GM19324 (cell line): ENCODE measurements around the gene ABITRAM.
"Not testable (repeated sequence)": the region's sequence is repeated elsewhere in the genome, so short reads cannot be mapped to it uniquely, and the experiment has no call there.

ENCODE experiments used
- ATAC-seq: cut with Tn5 transposase; IDR thresholded peaks from one replicate; pipeline ENCODE4 v1.9.1; 2021; ENCODE audit warnings: mild to moderate bottlenecking, moderate library complexity; ENCODE audit not compliant: unreplicated experiment, low FRiP score

The ABITRAM gene

GRCh38 chr9:108924466-108924865 lies 9.7 kb upstream of the ABITRAM start:
- ATAC-seq = no peak

- ATAC-seq = no peak
These were observed 5.8 kb upstream of the ABITRAM start for GRCh38 chr9:108928386-108928785.

GRCh38 chr9:108933231-108933717 lies 926 bp upstream of the ABITRAM start:
- ATAC-seq = no peak

- ATAC-seq = peak; percentile 88
These were observed 380 bp upstream of the ABITRAM start, which contains the start of gene ELP1 for GRCh38 chr9:108933718-108934322. TSS of gene ELP1 (minus strand) at chr9:108934124. CDS start at chr9:108931146, 2,978 bp downstream.

GRCh38 chr9:108937561-108938305 lies 3.5 kb downstream of the ABITRAM start:
- no peak for ATAC-seq

- ATAC-seq = no peak
These were observed 5.8 kb downstream of the ABITRAM start for GRCh38 chr9:108939975-108940374.

GRCh38 chr9:108950168-108950567 lies 16.0 kb downstream of the ABITRAM start:
- no peak for ATAC-seq

GRCh38 chr9:108951578-108951977 lies 17.4 kb downstream of the ABITRAM start:
- no peak for ATAC-seq

GRCh38 chr9:108953983-108954574 lies 19.9 kb downstream of the ABITRAM start:
- no peak for ATAC-seq

GRCh38 chr9:108956022-108956630 lies 21.9 kb downstream of the ABITRAM start:
- no peak for ATAC-seq

- no peak for ATAC-seq
These were observed 22.4 kb downstream of the ABITRAM start for GRCh38 chr9:108956631-108957026.

GRCh38 chr9:108960331-108960730 lies 26.1 kb downstream of the ABITRAM start:
- no peak for ATAC-seq

- ATAC-seq = no peak
These were observed 27.0 kb downstream of the ABITRAM start for GRCh38 chr9:108961151-108961550.

- ATAC-seq = no peak
These were observed 29.4 kb downstream of the ABITRAM start for GRCh38 chr9:108963459-108964143.

- ATAC-seq = no peak
These were observed 33.7 kb downstream of the ABITRAM start for GRCh38 chr9:108967916-108968315.

- ATAC-seq = not testable (repeated sequence)
These were observed 37.2 kb downstream of the ABITRAM start for GRCh38 chr9:108971392-108971791.

GRCh38 chr9:108972186-108972585 lies 38.0 kb downstream of the ABITRAM start:
- ATAC-seq = no peak

GRCh38 chr9:108972626-108973209 lies 38.5 kb downstream of the ABITRAM start:
- no peak for ATAC-seq

GRCh38 chr9:108973895-108974294 lies 39.7 kb downstream of the ABITRAM start:
- no peak for ATAC-seq

GRCh38 chr9:108978205-108978604 lies 44.0 kb downstream of the ABITRAM start:
- ATAC-seq = no peak
